ENCODE results near the gene UBE2L5. TPM values are rescaled to one million over a fixed set of nuclear protein-coding genes. Genes with fewer than 3 reads are reported as not detected.

Gene UBE2L5
- total and polyA plus RNA-seq, 2 of the 13 experiments (the other 11 are each of a cell fraction or from before 2014, with no cell fraction given) = 0.13 TPM; not detected in 1

DNA sequence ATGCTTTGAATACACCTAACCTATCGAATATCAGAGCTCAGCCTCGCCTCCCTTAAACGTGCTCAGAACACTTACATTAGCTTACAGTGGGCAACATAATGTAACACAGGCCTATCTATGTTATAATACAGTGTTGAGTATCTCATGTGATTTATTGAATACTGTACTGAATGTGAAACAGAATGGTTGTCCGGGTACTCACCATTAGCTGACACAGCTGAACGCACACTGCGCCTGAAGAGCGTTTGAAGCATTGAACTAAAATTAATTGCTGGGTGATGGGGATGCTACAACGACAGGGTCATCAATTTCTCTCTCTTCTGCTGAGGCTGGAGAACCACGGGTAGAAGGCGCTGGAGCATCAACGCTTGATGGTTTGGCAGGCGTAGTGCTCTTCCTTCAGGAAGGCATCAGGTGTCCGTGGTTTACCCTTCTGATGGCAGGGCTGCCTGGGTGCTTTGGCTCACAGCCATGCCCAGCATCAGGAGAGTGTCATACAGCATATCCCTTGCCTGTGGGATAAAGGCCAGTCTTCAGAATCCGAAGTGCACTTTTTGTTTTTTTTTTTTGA is 46.9 kb upstream of the UBE2L5 start:
- H3K4me3 ChIP-seq (replicated peaks in 1 of 3; ENCODE audit: insufficient read depth in 1 of 3, low read depth in 2 of 3, low read length in 3 of 3) = no peak overlapping the region
- no peaks in the 10 kb centered on the region for H4K20me1 ChIP-seq (ENCODE audit: insufficient read depth, low read length)
- no peak overlapping the region for H3K27ac ChIP-seq (ENCODE audit: extremely low read length, insufficient read depth, low read length)
- no peak overlapping the region for H2AFZ ChIP-seq (ENCODE audit: low read length)
- TF ChIP-seq ZNF34 (CRISPR knock-in tag; IDR thresholded peaks at IDR 0.05; ENCODE audit: borderline replicate concordance) (no peak), AKNA (CRISPR knock-in tag; IDR thresholded peaks at IDR 0.05; ENCODE audit: borderline replicate concordance) (no peak), RXRB (CRISPR knock-in tag; IDR thresholded peaks at IDR 0.05; ENCODE audit: borderline replicate concordance) (no peak), KLF16 (CRISPR knock-in tag; IDR thresholded peaks at IDR 0.05) (no peak), NCOA2 (CRISPR knock-in tag; IDR thresholded peaks at IDR 0.05) (no peak), PRMT3 (CRISPR knock-in tag; IDR thresholded peaks at IDR 0.05; ENCODE audit: borderline replicate concordance, low read depth) (no peak), ZNF713 (CRISPR knock-in tag; IDR thresholded peaks at IDR 0.05) (no peak)
- TF ChIP-seq, protein P1, sequence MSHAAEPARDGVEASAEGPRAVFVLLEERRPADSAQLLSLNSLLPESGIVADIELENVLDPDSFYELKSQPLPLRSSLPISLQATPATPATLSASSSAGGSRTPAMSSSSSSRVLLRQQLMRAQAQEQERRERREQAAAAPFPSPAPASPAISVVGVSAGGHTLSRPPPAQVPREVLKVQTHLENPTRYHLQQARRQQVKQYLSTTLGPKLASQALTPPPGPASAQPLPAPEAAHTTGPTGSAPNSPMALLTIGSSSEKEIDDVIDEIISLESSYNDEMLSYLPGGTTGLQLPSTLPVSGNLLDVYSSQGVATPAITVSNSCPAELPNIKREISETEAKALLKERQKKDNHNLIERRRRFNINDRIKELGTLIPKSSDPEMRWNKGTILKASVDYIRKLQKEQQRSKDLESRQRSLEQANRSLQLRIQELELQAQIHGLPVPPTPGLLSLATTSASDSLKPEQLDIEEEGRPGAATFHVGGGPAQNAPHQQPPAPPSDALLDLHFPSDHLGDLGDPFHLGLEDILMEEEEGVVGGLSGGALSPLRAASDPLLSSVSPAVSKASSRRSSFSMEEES (CRISPR knock-in tag; IDR thresholded peaks at IDR 0.05) = no peak
- TF ChIP-seq, protein P2, sequence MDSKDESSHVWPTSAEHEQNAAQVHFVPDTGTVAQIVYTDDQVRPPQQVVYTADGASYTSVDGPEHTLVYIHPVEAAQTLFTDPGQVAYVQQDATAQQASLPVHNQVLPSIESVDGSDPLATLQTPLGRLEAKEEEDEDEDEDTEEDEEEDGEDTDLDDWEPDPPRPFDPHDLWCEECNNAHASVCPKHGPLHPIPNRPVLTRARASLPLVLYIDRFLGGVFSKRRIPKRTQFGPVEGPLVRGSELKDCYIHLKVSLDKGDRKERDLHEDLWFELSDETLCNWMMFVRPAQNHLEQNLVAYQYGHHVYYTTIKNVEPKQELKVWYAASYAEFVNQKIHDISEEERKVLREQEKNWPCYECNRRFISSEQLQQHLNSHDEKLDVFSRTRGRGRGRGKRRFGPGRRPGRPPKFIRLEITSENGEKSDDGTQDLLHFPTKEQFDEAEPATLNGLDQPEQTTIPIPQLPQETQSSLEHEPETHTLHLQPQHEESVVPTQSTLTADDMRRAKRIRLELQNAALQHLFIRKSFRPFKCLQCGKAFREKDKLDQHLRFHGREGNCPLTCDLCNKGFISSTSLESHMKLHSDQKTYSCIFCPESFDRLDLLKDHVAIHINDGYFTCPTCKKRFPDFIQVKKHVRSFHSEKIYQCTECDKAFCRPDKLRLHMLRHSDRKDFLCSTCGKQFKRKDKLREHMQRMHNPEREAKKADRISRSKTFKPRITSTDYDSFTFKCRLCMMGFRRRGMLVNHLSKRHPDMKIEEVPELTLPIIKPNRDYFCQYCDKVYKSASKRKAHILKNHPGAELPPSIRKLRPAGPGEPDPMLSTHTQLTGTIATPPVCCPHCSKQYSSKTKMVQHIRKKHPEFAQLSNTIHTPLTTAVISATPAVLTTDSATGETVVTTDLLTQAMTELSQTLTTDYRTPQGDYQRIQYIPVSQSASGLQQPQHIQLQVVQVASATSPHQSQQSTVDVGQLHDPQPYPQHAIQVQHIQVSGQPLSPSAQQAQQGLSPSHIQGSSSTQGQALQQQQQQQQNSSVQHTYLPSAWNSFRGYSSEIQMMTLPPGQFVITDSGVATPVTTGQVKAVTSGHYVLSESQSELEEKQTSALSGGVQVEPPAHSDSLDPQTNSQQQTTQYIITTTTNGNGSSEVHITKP (CRISPR knock-in tag; IDR thresholded peaks at IDR 0.05; ENCODE audit: low read depth) = no peak
- TF ChIP-seq, protein P3, sequence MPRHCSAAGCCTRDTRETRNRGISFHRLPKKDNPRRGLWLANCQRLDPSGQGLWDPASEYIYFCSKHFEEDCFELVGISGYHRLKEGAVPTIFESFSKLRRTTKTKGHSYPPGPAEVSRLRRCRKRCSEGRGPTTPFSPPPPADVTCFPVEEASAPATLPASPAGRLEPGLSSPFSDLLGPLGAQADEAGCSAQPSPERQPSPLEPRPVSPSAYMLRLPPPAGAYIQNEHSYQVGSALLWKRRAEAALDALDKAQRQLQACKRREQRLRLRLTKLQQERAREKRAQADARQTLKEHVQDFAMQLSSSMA (CRISPR knock-in tag; IDR thresholded peaks at IDR 0.05) = no peak
- no peaks in the 10 kb centered on the region for H3K36me3 ChIP-seq (replicated peaks in 1 of 2; ENCODE audit: control insufficient read depth in 1 of 2, insufficient read depth in 2 of 2, low read length in 2 of 2)
- in situ Hi-C loops (cut with HindIII; ENCODE audit: extremely low pct_ligation_motif_present, low pct_unique_long_range_greater_than_20kb) (no loop called here), intact Hi-C loops (cut with micrococcal nuclease; ENCODE audit: unreplicated experiment) (no loop called here)
- H3K4me1 ChIP-seq (ENCODE audit: insufficient read depth, low read length) = peaks cover 22% of the 10 kb centered on the region
- ChIA-PET POLR2A (no interaction called here), CTCF (ENCODE audit: low intra/inter-chr PET ratio, low total read pairs) (no interaction called here)
- WGBS (ENCODE audit: low lambda C conversion rate) = 71% methylated on average over 13 of the region's 14 CpGs
- H3K4me2 ChIP-seq (ENCODE audit: low read depth, low read length) = no peak overlapping the region
- no peaks in the 10 kb centered on the region for H3K79me2 ChIP-seq (ENCODE audit: insufficient read depth, low read length)
- H3K27me3 ChIP-seq (ENCODE audit: control insufficient read depth in 1 of 2, insufficient read depth in 2 of 2, low read length in 2 of 2) = peaks cover 1 to 7% of the 10 kb centered on the region in 2 experiments; a peak in 3 of 5 replicates
- no TSS peak for BruUV-seq (replicated peaks)
- no peaks in the 10 kb centered on the region for H3K9me3 ChIP-seq (ENCODE audit: low read length)
- no peak for ATAC-seq
- no peak for DNase-seq (ENCODE audit: low spot score)
- no peak overlapping the region for H3K9ac ChIP-seq (ENCODE audit: insufficient read depth, low read depth, low read length)
- no peak for FAIRE-seq

All from HepG2 (cell line).